Measurements from ENCODE around the gene TRNAU1AP.
"Not testable (repeated sequence)": the region's sequence is repeated elsewhere in the genome, so short reads cannot be mapped to it uniquely, and the experiment has no call there.

TRNAU1AP gene

GRCh38 chr1:28541414-28542015 lies 11.4 kb upstream of the TRNAU1AP start:
- H3K9me3 Mint-ChIP-seq, H3K4me1 Mint-ChIP-seq, H3K27ac Mint-ChIP-seq, H3K27me3 Mint-ChIP-seq, DNase-seq, H3K4me3 Mint-ChIP-seq, ATAC-seq: not testable (repeated sequence)

- no peaks in the 10 kb centered on the region for H3K27me3 Mint-ChIP-seq
- H3K4me3 Mint-ChIP-seq, result no peak overlapping the region
- ATAC-seq (no peak), DNase-seq (no peak)
- no peak overlapping the region for H3K27ac Mint-ChIP-seq
- H3K4me1 Mint-ChIP-seq, result no peaks in the 10 kb centered on the region
- H3K9me3 Mint-ChIP-seq, result no peaks in the 10 kb centered on the region
These were observed 7.6 kb upstream of the TRNAU1AP start for GRCh38 chr1:28545246-28545628.

- no peak for DNase-seq
- Mint-ChIP-seq H3K4me1 (peaks cover 7% of the 10 kb centered on the region), H3K9me3 (no peaks in the 10 kb centered on the region), H3K27me3 (no peaks in the 10 kb centered on the region), H3K4me3 (no peak overlapping the region), H3K27ac (no peak overlapping the region)
- no peak for ATAC-seq
These were observed 4.6 kb upstream of the TRNAU1AP start for GRCh38 chr1:28548318-28548717.

- no peaks in the 10 kb centered on the region for H3K27me3 Mint-ChIP-seq
- ATAC-seq (no peak), DNase-seq (no peak)
- no peak overlapping the region for H3K4me3 Mint-ChIP-seq
- no peak overlapping the region for H3K27ac Mint-ChIP-seq
- peaks cover 27% of the 10 kb centered on the region for H3K4me1 Mint-ChIP-seq
- no peaks in the 10 kb centered on the region for H3K9me3 Mint-ChIP-seq
These were observed 1.5 kb upstream of the TRNAU1AP start for GRCh38 chr1:28551381-28551780.

- ATAC-seq (no peak), DNase-seq (no peak)
- Mint-ChIP-seq H3K9me3 (no peaks in the 10 kb centered on the region), H3K27ac (no peak overlapping the region), H3K4me1 (no peaks in the 10 kb centered on the region), H3K27me3 (no peaks in the 10 kb centered on the region), H3K4me3 (no peak overlapping the region)
These were observed 8.0 kb downstream of the TRNAU1AP start for GRCh38 chr1:28560886-28561285.

- no peaks in the 10 kb centered on the region for H3K9me3 Mint-ChIP-seq
- ATAC-seq, result no peak
- no peak overlapping the region for H3K27ac Mint-ChIP-seq
These were observed 11.4 kb downstream of the TRNAU1AP start for GRCh38 chr1:28564310-28564709.

GRCh38 chr1:28565040-28565439 lies 12.2 kb downstream of the TRNAU1AP start:
- Mint-ChIP-seq H3K9me3 (no peaks in the 10 kb centered on the region), H3K4me1 (no peaks in the 10 kb centered on the region), H3K27me3 (no peaks in the 10 kb centered on the region), H3K27ac (peak overlapping the region in 1 of 2 donors; percentile 4), H3K4me3 (no peak overlapping the region)
- DNase-seq, result no peak
- ATAC-seq, result no peak

More at GRCh38 chr1:28564310-28564709, 11.4 kb downstream of the TRNAU1AP start:
- no peak for DNase-seq
- Mint-ChIP-seq H3K4me1 (no peaks in the 10 kb centered on the region), H3K4me3 (no peak overlapping the region), H3K27me3 (no peaks in the 10 kb centered on the region)

GRCh38 chr1:28565726-28566125 lies 12.8 kb downstream of the TRNAU1AP start:
- no peaks in the 10 kb centered on the region for H3K4me1 Mint-ChIP-seq
- no peaks in the 10 kb centered on the region for H3K27me3 Mint-ChIP-seq
- no peaks in the 10 kb centered on the region for H3K9me3 Mint-ChIP-seq
- DNase-seq (no peak), ATAC-seq (no peak)
- H3K27ac Mint-ChIP-seq, result peak overlapping the region in 1 of 2 donors; percentile 27
- H3K4me3 Mint-ChIP-seq, result no peak overlapping the region

GRCh38 chr1:28566931-28567330 lies 14.0 kb downstream of the TRNAU1AP start:
- no peak overlapping the region for H3K27ac Mint-ChIP-seq
- DNase-seq (no peak), ATAC-seq (no peak)
- no peaks in the 10 kb centered on the region for H3K27me3 Mint-ChIP-seq
- H3K9me3 Mint-ChIP-seq, result no peaks in the 10 kb centered on the region
- no peak overlapping the region for H3K4me3 Mint-ChIP-seq
- H3K4me1 Mint-ChIP-seq, result no peaks in the 10 kb centered on the region

GRCh38 chr1:28571911-28572310 lies 19.0 kb downstream of the TRNAU1AP start:
- H3K9me3 Mint-ChIP-seq, result no peaks in the 10 kb centered on the region

GRCh38 chr1:28572891-28573290 lies 20.0 kb downstream of the TRNAU1AP start:
- H3K4me1 Mint-ChIP-seq, result peaks cover 11% of the 10 kb centered on the region
- not testable (repeated sequence) for H3K27me3 Mint-ChIP-seq, H3K4me3 Mint-ChIP-seq, H3K9me3 Mint-ChIP-seq, DNase-seq, ATAC-seq, H3K27ac Mint-ChIP-seq

More at GRCh38 chr1:28571911-28572310, 19.0 kb downstream of the TRNAU1AP start:
- ATAC-seq, result no peak
- Mint-ChIP-seq H3K27ac (peak overlapping the region in 1 of 2 donors; percentile 72), H3K4me3 (no peak overlapping the region), H3K4me1 (peaks cover 2% of the 10 kb centered on the region), H3K27me3 (no peaks in the 10 kb centered on the region)
- no peak for DNase-seq

GRCh38 chr1:28573564-28573963 lies 20.7 kb downstream of the TRNAU1AP start:
- H3K4me1 Mint-ChIP-seq, result peaks cover 18% of the 10 kb centered on the region
- ATAC-seq (no peak), DNase-seq (no peak)
- H3K27ac Mint-ChIP-seq, result no peak overlapping the region
- H3K9me3 Mint-ChIP-seq, result no peaks in the 10 kb centered on the region
- no peak overlapping the region for H3K4me3 Mint-ChIP-seq
- no peaks in the 10 kb centered on the region for H3K27me3 Mint-ChIP-seq

- Mint-ChIP-seq H3K27ac (peak overlapping the region; percentile 48 to 57), H3K4me1 (peaks cover 43% of the 10 kb centered on the region), H3K4me3 (no peak overlapping the region), H3K9me3 (no peaks in the 10 kb centered on the region), H3K27me3 (no peaks in the 10 kb centered on the region)
- ATAC-seq (no peak), DNase-seq (no peak)
These were observed 24.3 kb downstream of the TRNAU1AP start for GRCh38 chr1:28577052-28577678.

GRCh38 chr1:28577738-28578536 lies 25.1 kb downstream of the TRNAU1AP start:
- no peak for ATAC-seq
- no peak for DNase-seq

GRCh38 chr1:28578696-28579218 lies 25.9 kb downstream of the TRNAU1AP start:
- no peaks in the 10 kb centered on the region for H3K27me3 Mint-ChIP-seq
- no peak for ATAC-seq
- no peak for DNase-seq
- peak overlapping the region; percentile 41 to 86 for H3K4me3 Mint-ChIP-seq
- H3K4me1 Mint-ChIP-seq, result peaks cover 51% of the 10 kb centered on the region
- peak overlapping the region in 1 of 2 donors; percentile 76 for H3K27ac Mint-ChIP-seq
- no peaks in the 10 kb centered on the region for H3K9me3 Mint-ChIP-seq

More at GRCh38 chr1:28577738-28578536, 25.1 kb downstream of the TRNAU1AP start:
- H3K4me3 Mint-ChIP-seq, result peak overlapping the region in 1 of 2 donors; percentile 18
- no peaks in the 10 kb centered on the region for H3K27me3 Mint-ChIP-seq
- peak overlapping the region; percentile 48 to 57 for H3K27ac Mint-ChIP-seq
- no peaks in the 10 kb centered on the region for H3K9me3 Mint-ChIP-seq
- H3K4me1 Mint-ChIP-seq, result peaks cover 47% of the 10 kb centered on the region

- H3K27me3 Mint-ChIP-seq, result no peaks in the 10 kb centered on the region
- H3K4me3 Mint-ChIP-seq, result peak overlapping the region; percentile 86 to 98
- H3K27ac Mint-ChIP-seq, result peak overlapping the region; percentile 83 to 98
- H3K4me1 Mint-ChIP-seq, result peaks cover 51% of the 10 kb centered on the region
- no peak for DNase-seq
- ATAC-seq, result no peak
- no peaks in the 10 kb centered on the region for H3K9me3 Mint-ChIP-seq
These were observed 26.5 kb downstream of the TRNAU1AP start for GRCh38 chr1:28579401-28579800.

Data from stimulated activated naive CD8-positive, alpha-beta T cell treated with anti-CD3 and anti-CD28 coated beads, Interleukin-15, amount 100 ng/mL, for 72 hours (primary cell).